K562 (cell line): ENCODE data around the gene CRNKL1. TPM values are rescaled to one million over a fixed set of nuclear protein-coding genes. Genes with fewer than 3 reads are reported as not detected.

Source experiments
- ATAC-seq: fragments of 200-7000 bp; cut with Tn5 transposase; 3 replicates; pipeline ENCODE4 v1.9.1; 2020; ENCODE audit warnings: moderate library complexity
- BruUV-seq: library from RNA; stranded (reverse); fragments of 400-500 nt; replicated peaks from 2 replicates; lab custom pipeline; 2021; lab: Mats Ljungman, UMichigan
- CTCF ChIA-PET: fragments of 300-600 bp; formaldehyde crosslinking; extraction: SDS; loops from one replicate; lab custom pipeline; 2021; ENCODE audit warnings: low intra/inter-chr PET ratio; lab: Yijun Ruan, JAX
- POLR2A ChIA-PET: fragments of 300-600, 350-650 bp; sonication (Branson Sonifier 250); formaldehyde crosslinking; extraction: SDS; loops from one replicate; lab custom pipeline; 2021; ENCODE audit warnings: antibody characterized with exemption, inconsistent platforms; lab: Yijun Ruan, JAX
- DNase-seq, 4 experiments: peaks; one replicate each; pipeline versions ENCODE4 v3.0.0 to v3.0.0-alpha.2; 2011 to 2018; ENCODE audit warnings: low spot score in 3 of 4, mixed read lengths in 3 of 4; ENCODE audit errors: extremely low read depth in 1 of 4
- FAIRE-seq: peaks from 2 replicates; lab custom pipeline; 2011; peaks lifted over from hg19 to GRCh38; lab: Jason Lieb, UNC
- H2AFZ ChIP-seq: 2 replicates; pipeline ENCODE4 v1.6.0; 2011; ENCODE audit warnings: low read depth, low read length, control low read depth, inconsistent platforms
- H3K27ac ChIP-seq: fragments of 200-600 bp; 3 replicates; pipeline ENCODE4 v1.8.0; 2011; ENCODE audit warnings: low read depth, mild to moderate bottlenecking, control low read depth, inconsistent platforms, low read length, moderate library complexity, mixed read lengths; ENCODE audit errors: extremely low read depth
- H3K27me3 ChIP-seq, 2 experiments: fragments of 300-600 bp in 1 of 2; 2 replicates in 1 of 2; 3 replicates in 1 of 2; pipeline versions ENCODE4 v1.6.0 to v1.8.0; 2011; ENCODE audit warnings: inconsistent platforms in 2 of 2, low read length in 2 of 2, mild to moderate bottlenecking in 1 of 2, mixed read lengths in 1 of 2, moderate library complexity in 1 of 2; ENCODE audit not compliant: control insufficient read depth in 2 of 2, insufficient read depth in 2 of 2
- H3K36me3 ChIP-seq: fragments of 300-600 bp; 3 replicates; pipeline ENCODE4 v1.8.0; 2011; ENCODE audit warnings: mild to moderate bottlenecking, low read length, inconsistent platforms; ENCODE audit not compliant: control insufficient read depth, insufficient read depth
- H3K4me1 ChIP-seq, 2 experiments: fragments of 200-600 bp in 1 of 2; replicated peaks in 1 of 2; 2 replicates in 1 of 2; 3 replicates in 1 of 2; pipeline versions ENCODE4 v1.5.1 to v1.8.0; 2011; ENCODE audit warnings: inconsistent platforms in 2 of 2, low read length in 2 of 2, mild to moderate bottlenecking in 1 of 2, mixed read lengths in 1 of 2, moderate library complexity in 1 of 2; ENCODE audit not compliant: control insufficient read depth in 2 of 2, insufficient read depth in 2 of 2
- H3K4me2 ChIP-seq: 2 replicates; pipeline ENCODE4 v1.6.1; 2011; ENCODE audit warnings: low read length, control low read depth, inconsistent platforms, mixed read lengths; ENCODE audit not compliant: insufficient read depth
- H3K4me3 ChIP-seq: fragments of 200-600 bp; sonication (generic), shearing (Covaris generic); 2 replicates; pipeline ENCODE4 v1.5.1; 2016; ENCODE audit warnings: control low read depth, inconsistent platforms
- H3K79me2 ChIP-seq: fragments of 200-600 bp; 3 replicates; pipeline ENCODE4 v1.8.0; 2011; ENCODE audit warnings: low read length, inconsistent platforms; ENCODE audit not compliant: control insufficient read depth, insufficient read depth
- H3K9ac ChIP-seq, 2 experiments: 2 replicates each; pipeline versions ENCODE4 v1.6.0 to v1.6.1; 2011; ENCODE audit warnings: low read depth in 2 of 2, low read length in 2 of 2, control low read depth in 1 of 2, inconsistent platforms in 1 of 2, mild to moderate bottlenecking in 1 of 2, mixed read lengths in 1 of 2; ENCODE audit not compliant: insufficient read depth in 1 of 2
- H3K9me1 ChIP-seq: one replicate; pipeline ENCODE4 v1.6.0; 2011; ENCODE audit warnings: inconsistent platforms, mild to moderate bottlenecking, low read length, moderate library complexity; ENCODE audit not compliant: control insufficient read depth, insufficient read depth
- H3K9me3 ChIP-seq: replicated peaks from 2 replicates; pipeline ENCODE4 v1.5.1; 2011; ENCODE audit warnings: low read depth, low read length, inconsistent platforms; ENCODE audit not compliant: control insufficient read depth, insufficient read depth
- H4K20me1 ChIP-seq: replicated peaks from 2 replicates; pipeline ENCODE4 v1.6.1; 2011; ENCODE audit warnings: low read length, inconsistent platforms, mixed read lengths; ENCODE audit not compliant: control insufficient read depth, insufficient read depth
- CREB1 ChIP-seq, 2 experiments: sonication (generic) in 1 of 2; formaldehyde crosslinking in 1 of 2; IDR thresholded peaks; 2 replicates each; pipeline versions ENCODE4 v1.6.1 to v1.8.0; 2012 to 2022; ENCODE audit warnings: inconsistent platforms in 1 of 2, mild to moderate bottlenecking in 1 of 2, missing genetic modification reagents in 1 of 2, moderate library complexity in 1 of 2
- EWSR1 ChIP-seq: fragments of 450-650 bp; IDR thresholded peaks from 2 replicates; pipeline ENCODE4 v1.6.1; 2018; ENCODE audit warnings: borderline replicate concordance, mild to moderate bottlenecking, low read depth, moderate library complexity; ENCODE audit not compliant: partially characterized antibody
- KAT2B ChIP-seq: IDR thresholded peaks from one replicate; pipeline ENCODE4 v1.6.1; 2012; ENCODE audit warnings: low read depth, mild to moderate bottlenecking, control low read depth, inconsistent platforms, low read length, moderate library complexity
- MAFK ChIP-seq: IDR thresholded peaks from 2 replicates; pipeline ENCODE4 v1.6.1; 2011; ENCODE audit warnings: low read length, improper control_type of control experiment
- NCOR1 ChIP-seq: fragments of 450-650 bp; IDR thresholded peaks from 2 replicates; pipeline ENCODE4 v1.6.1; 2016; ENCODE audit warnings: mild to moderate bottlenecking, moderate library complexity
- PATZ1 ChIP-seq: fragments of 250-450 bp; sonication (Bioruptor Pico); IDR thresholded peaks from 2 replicates; pipeline ENCODE4 v1.5.0; 2020; ENCODE audit warnings: mild to moderate bottlenecking, borderline replicate concordance
- RAD51 ChIP-seq: fragments of 450-650 bp; IDR thresholded peaks from 2 replicates; pipeline ENCODE4 v1.7.1; 2016; ENCODE audit warnings: low read depth, mild to moderate bottlenecking, borderline replicate concordance
- ZC3H4 ChIP-seq: sonication (generic); formaldehyde crosslinking; IDR thresholded peaks from 2 replicates; pipeline ENCODE4 v1.9.0; 2021; ENCODE audit warnings: missing genetic modification reagents, borderline replicate concordance
- ZNF197 ChIP-seq: fragments of 200-800 bp; sonication (Bioruptor generic); IDR thresholded peaks from 2 replicates; pipeline ENCODE4 v1.6.1; 2016; ENCODE audit warnings: low read depth, missing genetic modification characterization, missing compliant biosample characterization
- ZNF280A ChIP-seq: fragments of 450-650 bp; IDR thresholded peaks from 2 replicates; pipeline ENCODE4 v1.6.1; 2018; ENCODE audit warnings: mild to moderate bottlenecking, low read depth; ENCODE audit not compliant: partially characterized antibody
- ZNF444 ChIP-seq: fragments of 250-450 bp; sonication (Bioruptor Pico); IDR thresholded peaks from 2 replicates; pipeline ENCODE4 v1.4.0; 2020; ENCODE audit warnings: mild to moderate bottlenecking, moderate library complexity
- WGBS: fragments of 100-300 bp; shearing (Covaris generic); methylation state at CpG from one replicate; pipeline ENCODE4 v1.1.6; 2016; ENCODE audit warnings: low coverage, mixed read lengths; ENCODE audit not compliant: insufficient coverage; ENCODE audit errors: missing lambda C conversion rate; 5-methylcytosine and 5-hydroxymethylcytosine counted together
- in situ Hi-C: fragments of 300-500 bp; cut with MboI; formaldehyde crosslinking; loops from 4 replicates; pipeline ENCODE4 v1.15.0; 2018; ENCODE audit warnings: inconsistent platforms, mixed read lengths
- intact Hi-C: fragments of 100-400 bp; cut with micrococcal nuclease; formaldehyde crosslinking; loops from 2 replicates; pipeline ENCODE4 v1.14.2; 2022
- polyA plus RNA-seq, 8 experiments: library from polyadenylated mRNA; depleted of rRNA in 4 of 8; stranded (reverse) in 5 of 8; unstranded in 3 of 8; fragments of >200 nt; fragmentation: Nextera tagmentation in 2 of 8; fragmentation: Illumina TruSeq in 1 of 8; extraction: Ambion mirVana in 2 of 8; extraction: Trizol in 1 of 8; gene quantifications; 2 replicates each; pipeline versions ENCODE4 v1.2.1 to v1.2.3, GENCODE V29; 2011 to 2014; ENCODE audit warnings: inconsistent platforms in 1 of 8, missing spikeins in 1 of 8
- total RNA-seq, 7 experiments: library from RNA; depleted of rRNA in 6 of 7; stranded (reverse); fragments of >200 nt in 6 of 7; fragmentation: Illumina TruSeq in 2 of 7; extraction: Trizol in 2 of 7; gene quantifications; 2 replicates each; pipeline versions ENCODE4 v1.2.1 to v1.2.3, GENCODE V29; 2011 to 2021; ENCODE audit warnings: low replicate concordance in 1 of 7
- TF ChIP-seq, protein P1 (sequence below): fragments of 250-450 bp; sonication (Bioruptor Pico); IDR thresholded peaks from 2 replicates; pipeline ENCODE4 v1.8.0; 2022; ENCODE audit warnings: moderate library complexity, mild to moderate bottlenecking, inconsistent platforms

CRNKL1 gene
- total and polyA plus RNA-seq, 9 of the 15 experiments (the other 6 are each of a cell fraction or from before 2014, with no cell fraction given) = 8.1 to 17.0 (median 11.7) TPM

DNA sequence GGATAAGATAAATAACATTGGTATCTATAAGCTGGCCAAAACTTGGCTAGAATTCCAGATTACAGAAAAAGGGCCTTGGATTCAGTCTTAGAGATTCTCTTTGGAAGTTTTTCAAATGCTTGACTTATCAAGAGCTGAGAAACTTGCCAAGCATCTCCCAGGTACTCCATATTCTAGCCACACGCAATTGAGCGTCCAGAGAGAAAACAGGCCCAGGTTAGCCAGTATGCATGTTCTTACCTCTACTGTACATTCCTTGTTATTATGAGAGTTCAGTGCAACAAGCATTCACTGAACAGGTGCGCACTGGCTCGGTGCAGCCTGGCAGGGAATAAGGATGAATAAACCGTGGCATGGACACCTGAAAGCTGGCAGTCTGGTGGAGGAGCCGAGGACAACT lies 13.7 kb downstream of the CRNKL1 start:
- FAIRE-seq (no peak), ATAC-seq (no peak), DNase-seq (no peak)
- no peak overlapping the region for H2AFZ ChIP-seq
- H3K27me3 ChIP-seq = no peaks in the 10 kb centered on the region
- TF ChIP-seq RAD51 = no peak
- H3K9me1 ChIP-seq = no peaks in the 10 kb centered on the region
- H3K79me2 ChIP-seq = no peaks in the 10 kb centered on the region
- intact Hi-C loops = no loop called here
- no peaks in the 10 kb centered on the region for H3K4me1 ChIP-seq
- H3K9ac ChIP-seq = no peak overlapping the region
- no peak overlapping the region for H3K4me3 ChIP-seq
- 80% methylated on average over 6 of the region's 6 CpGs for WGBS
- no peaks in the 10 kb centered on the region for H3K9me3 ChIP-seq
- H4K20me1 ChIP-seq = no peaks in the 10 kb centered on the region
- H3K36me3 ChIP-seq = peaks cover 94% of the 10 kb centered on the region
- POLR2A ChIA-PET = no interaction called here
- in situ Hi-C loops = no loop called here
- CTCF ChIA-PET = no interaction called here
- H3K4me2 ChIP-seq = no peak overlapping the region
- no peak overlapping the region for H3K27ac ChIP-seq
- no TSS peak for BruUV-seq

DNA sequence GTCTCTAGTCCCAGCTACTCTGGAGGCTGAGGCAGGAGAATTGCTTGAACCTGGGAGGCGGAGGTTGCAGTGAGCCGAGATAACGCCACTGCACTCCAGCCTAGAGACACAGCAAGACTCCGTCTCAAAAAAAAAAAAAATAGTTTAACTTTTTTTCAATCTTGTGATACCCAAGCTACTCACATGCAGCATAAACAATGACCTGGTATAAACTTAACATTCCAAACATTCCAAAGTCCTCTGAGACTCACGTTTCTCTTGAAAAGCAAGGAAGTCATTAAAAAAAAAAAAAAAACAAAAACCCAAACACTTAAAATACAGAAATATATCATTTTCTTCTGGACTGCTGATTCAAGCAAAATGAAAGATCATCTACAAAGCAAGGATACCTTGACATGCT lies 14.3 kb downstream of the CRNKL1 start:
- no peak for ATAC-seq
- H4K20me1 ChIP-seq = no peaks in the 10 kb centered on the region
- H3K27ac ChIP-seq = no peak overlapping the region
- in situ Hi-C loops (no loop called here), intact Hi-C loops (no loop called here)
- POLR2A ChIA-PET = no interaction called here
- no peaks in the 10 kb centered on the region for H3K4me1 ChIP-seq
- no peaks in the 10 kb centered on the region for H3K27me3 ChIP-seq
- CTCF ChIA-PET = no interaction called here
- H3K36me3 ChIP-seq = peaks cover 94% of the 10 kb centered on the region
- no peak overlapping the region for H3K9ac ChIP-seq
- WGBS = 90% methylated on average over 2 of the region's 5 CpGs
- no peak for FAIRE-seq
- H3K4me3 ChIP-seq = no peak overlapping the region
- no peaks in the 10 kb centered on the region for H3K9me3 ChIP-seq
- H3K79me2 ChIP-seq = no peaks in the 10 kb centered on the region
- H2AFZ ChIP-seq = no peak overlapping the region
- DNase-seq = no peak
- TF ChIP-seq ZNF444 (CRISPR knock-in tag) (no peak), EWSR1 (no peak), ZC3H4 (no peak), PATZ1 (no peak), KAT2B (no peak), MAFK (no peak), CREB1 (IDR thresholded peaks at IDR 0.05) (no peak), CREB1 (CRISPR knock-in tag; IDR thresholded peaks at IDR 0.05) (no peak), NCOR1 (no peak), ZNF197 (no peak), ZNF280A (no peak)
- TF ChIP-seq, protein P1, sequence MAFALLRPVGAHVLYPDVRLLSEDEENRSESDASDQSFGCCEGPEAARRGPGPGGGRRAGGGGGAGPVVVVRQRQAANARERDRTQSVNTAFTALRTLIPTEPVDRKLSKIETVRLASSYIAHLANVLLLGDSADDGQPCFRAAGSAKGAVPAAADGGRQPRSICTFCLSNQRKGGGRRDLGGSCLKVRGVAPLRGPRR = no peak
- no peak overlapping the region for H3K4me2 ChIP-seq
- no peaks in the 10 kb centered on the region for H3K9me1 ChIP-seq
- BruUV-seq = no TSS peak
